H1 (cell line): ENCODE data around the gene PARD3. TPM values are rescaled to one million over a fixed set of nuclear protein-coding genes. Genes with fewer than 3 reads are reported as not detected.

Experiments used
- CTCF ChIA-PET: fragments of 300-600 bp; sonication (Branson Sonifier 250); formaldehyde crosslinking; loops from one replicate; lab custom pipeline; 2021; ENCODE audit not compliant: partially characterized antibody; lab: Charles Lee
- POLR2A ChIA-PET: fragments of 300-600 bp; sonication (Branson Sonifier 250); formaldehyde crosslinking; loops from one replicate; lab custom pipeline; 2021; ENCODE audit warnings: inconsistent platforms; ENCODE audit not compliant: partially characterized antibody; lab: Charles Lee
- DNase-seq, 2 experiments: peaks; one replicate each; pipeline versions ENCODE4 v3.0.0 to v3.0.0-alpha.2; 2010 to 2022; ENCODE audit warnings: low spot score in 2 of 2, low read depth in 1 of 2, mixed read lengths in 1 of 2
- FAIRE-seq: peaks from 2 replicates; lab custom pipeline; 2011; peaks lifted over from hg19 to GRCh38; lab: Jason Lieb, UNC
- H2AFZ ChIP-seq: 2 replicates; pipeline ENCODE4 v1.8.1; 2012; ENCODE audit warnings: low read length, inconsistent platforms
- H2AK5ac ChIP-seq: 2 replicates; pipeline ENCODE4 v1.6.1; 2013; ENCODE audit warnings: low read depth, low read length
- H2BK120ac ChIP-seq: replicated peaks from 2 replicates; pipeline ENCODE3; 2013; ENCODE audit warnings: low read depth, low read length, inconsistent platforms
- H2BK12ac ChIP-seq: 2 replicates; pipeline ENCODE4 v1.6.1; 2013; ENCODE audit warnings: low read depth, low read length
- H2BK15ac ChIP-seq: 2 replicates; pipeline ENCODE4 v1.6.1; 2013; ENCODE audit warnings: low read length
- H2BK20ac ChIP-seq: 2 replicates; pipeline ENCODE4 v1.6.1; 2013; ENCODE audit warnings: low read length
- H2BK5ac ChIP-seq: 2 replicates; pipeline ENCODE4 v1.6.1; 2013; ENCODE audit warnings: low read depth, low read length
- H3K14ac ChIP-seq: 2 replicates; pipeline ENCODE4 v1.6.1; 2013; ENCODE audit warnings: inconsistent platforms; ENCODE audit not compliant: insufficient read length
- H3K18ac ChIP-seq: 2 replicates; pipeline ENCODE4 v1.6.1; 2013; ENCODE audit warnings: low read length; ENCODE audit errors: extremely low read depth
- H3K23ac ChIP-seq: 2 replicates; pipeline ENCODE4 v1.6.1; 2013; ENCODE audit warnings: inconsistent platforms; ENCODE audit not compliant: insufficient read length
- H3K23me2 ChIP-seq: 2 replicates; pipeline ENCODE4 v1.6.1; 2013; ENCODE audit warnings: low read depth, low read length
- H3K27ac ChIP-seq: 2 replicates; pipeline ENCODE4 v1.6.1; 2011; ENCODE audit warnings: low read depth, low read length, inconsistent platforms
- H3K27me3 ChIP-seq, 4 experiments: replicated peaks in 1 of 4; 1 replicate in 1 of 4; 2 replicates in 3 of 4; pipeline versions ENCODE4 v1.6.1 to v1.8.1; 2011 to 2013; ENCODE audit warnings: low read length in 3 of 4, mild to moderate bottlenecking in 3 of 4, inconsistent platforms in 2 of 4, mixed read lengths in 2 of 4, moderate library complexity in 1 of 4; ENCODE audit not compliant: control insufficient read depth in 3 of 4, insufficient read depth in 3 of 4; ENCODE audit errors: extremely low read depth in 1 of 4
- H3K36me3 ChIP-seq, 4 experiments: 2 replicates each; pipeline versions ENCODE4 v1.6.1 to v1.8.1; 2011 to 2013; ENCODE audit warnings: mild to moderate bottlenecking in 4 of 4, low read length in 3 of 4, moderate library complexity in 2 of 4, control low read depth in 1 of 4, inconsistent platforms in 1 of 4; ENCODE audit not compliant: insufficient read depth in 4 of 4, control insufficient read depth in 2 of 4
- H3K4ac ChIP-seq: replicated peaks from 2 replicates; pipeline ENCODE3; 2013; ENCODE audit warnings: low read length, low read depth, mixed read lengths, inconsistent platforms; ENCODE audit not compliant: insufficient read length
- H3K4me1 ChIP-seq, 4 experiments: replicated peaks in 1 of 4; 1 replicate in 1 of 4; 2 replicates in 3 of 4; pipeline versions ENCODE4 v1.6.1 to v1.8.1; 2011 to 2013; ENCODE audit warnings: low read length in 3 of 4, inconsistent platforms in 2 of 4, mixed read lengths in 1 of 4; ENCODE audit not compliant: insufficient read depth in 4 of 4, control insufficient read depth in 3 of 4
- H3K4me2 ChIP-seq, 2 experiments: 2 replicates each; pipeline versions ENCODE4 v1.6.1 to v1.8.1; 2011 to 2013; ENCODE audit warnings: low read depth in 2 of 2, low read length in 2 of 2, control low read depth in 1 of 2, inconsistent platforms in 1 of 2, mild to moderate bottlenecking in 1 of 2; ENCODE audit not compliant: insufficient read depth in 1 of 2
- H3K4me3 ChIP-seq, 4 experiments: fragments of 200-600, 300-600 bp in 1 of 4; sonication (generic), shearing (Covaris generic), sonication (Bioruptor Twin) in 1 of 4; 2 replicates each; pipeline versions ENCODE4 v1.5.1 to v1.8.1; 2011 to 2016; ENCODE audit warnings: low read length in 4 of 4, low read depth in 3 of 4, control low read depth in 2 of 4, inconsistent platforms in 2 of 4, mild to moderate bottlenecking in 2 of 4, mixed read lengths in 1 of 4, moderate library complexity in 1 of 4; ENCODE audit not compliant: insufficient read depth in 2 of 4; ENCODE audit errors: extremely low read depth in 1 of 4
- H3K56ac ChIP-seq: replicated peaks from 2 replicates; pipeline ENCODE3; 2013; ENCODE audit warnings: low read depth, mild to moderate bottlenecking, mixed read lengths, low read length, inconsistent platforms; ENCODE audit not compliant: insufficient read length
- H3K79me1 ChIP-seq: 2 replicates; pipeline ENCODE4 v1.6.1; 2013; ENCODE audit warnings: low read depth, low read length, control low read depth
- H3K79me2 ChIP-seq, 2 experiments: 2 replicates each; pipeline versions ENCODE4 v1.6.1 to v1.8.1; 2012 to 2013; ENCODE audit warnings: low read length in 2 of 2, mild to moderate bottlenecking in 2 of 2, inconsistent platforms in 1 of 2; ENCODE audit not compliant: insufficient read depth in 2 of 2, control insufficient read depth in 1 of 2
- H3K9ac ChIP-seq, 4 experiments: replicated peaks in 1 of 4; 1 replicate in 1 of 4; 2 replicates in 3 of 4; pipeline versions ENCODE4 v1.6.1 to v1.8.1; 2011 to 2013; ENCODE audit warnings: low read depth in 3 of 4, low read length in 3 of 4, control low read depth in 2 of 4, mild to moderate bottlenecking in 2 of 4, moderate library complexity in 2 of 4, inconsistent platforms in 1 of 4; ENCODE audit errors: extremely low read depth in 1 of 4
- H3K9me3 ChIP-seq, 2 experiments: 2 replicates each; pipeline versions ENCODE4 v1.6.1 to v1.8.1; 2012 to 2013; ENCODE audit warnings: mild to moderate bottlenecking in 2 of 2, moderate library complexity in 2 of 2, control low read depth in 1 of 2, inconsistent platforms in 1 of 2, low read depth in 1 of 2, low read length in 1 of 2, mixed read lengths in 1 of 2; ENCODE audit not compliant: insufficient read depth in 2 of 2
- H4K20me1 ChIP-seq, 2 experiments: replicated peaks in 1 of 2; 2 replicates each; pipeline versions ENCODE3 to v1.8.1; 2011 to 2013; ENCODE audit warnings: inconsistent platforms in 2 of 2, low read length in 2 of 2, mild to moderate bottlenecking in 1 of 2; ENCODE audit not compliant: insufficient read depth in 2 of 2, control insufficient read depth in 1 of 2
- H4K5ac ChIP-seq: 2 replicates; pipeline ENCODE4 v1.6.1; 2013; ENCODE audit warnings: low read length, low read depth, mixed read lengths, inconsistent platforms; ENCODE audit not compliant: insufficient read length
- H4K8ac ChIP-seq: 2 replicates; pipeline ENCODE4 v1.8.0; 2013; ENCODE audit warnings: mild to moderate bottlenecking, moderate library complexity, low read length, inconsistent platforms; ENCODE audit not compliant: insufficient read depth; ENCODE audit errors: extremely low read depth
- H4K91ac ChIP-seq: replicated peaks from 2 replicates; pipeline ENCODE3; 2013; ENCODE audit warnings: low read length, mixed read lengths, inconsistent platforms; ENCODE audit not compliant: insufficient read length
- POU5F1 ChIP-seq: IDR thresholded peaks from 2 replicates; pipeline ENCODE4 v1.6.1; 2011; ENCODE audit warnings: low read depth, mild to moderate bottlenecking, low read length, moderate library complexity
- ZNF274 ChIP-seq: IDR thresholded peaks from 2 replicates; pipeline ENCODE4 v1.7.0; 2012; ENCODE audit warnings: low read length, borderline replicate concordance; ENCODE audit errors: extremely low read depth
- WGBS, 2 experiments: shearing (Covaris generic) in 1 of 2; methylation state at CpG; one replicate each; pipeline versions ENCODE4 v1.1.6 to v1.1.7; 2013 to 2015; ENCODE audit warnings: low lambda C conversion rate in 2 of 2, mixed read lengths in 2 of 2, inconsistent platforms in 1 of 2, low coverage in 1 of 2, missing lambda C conversion rate in 1 of 2; ENCODE audit not compliant: insufficient replicate concordance in 2 of 2, insufficient coverage in 1 of 2, insufficient read length in 1 of 2; ENCODE audit errors: extremely low coverage in 1 of 2, missing lambda C conversion rate in 1 of 2; 5-methylcytosine and 5-hydroxymethylcytosine counted together
- polyA plus RNA-seq, 7 experiments: library from polyadenylated mRNA; depleted of rRNA in 3 of 7; stranded (reverse) in 5 of 7; unstranded in 2 of 7; fragments of >200 nt in 5 of 7; fragments of 200-250 nt in 2 of 7; gene quantifications; 1 replicate in 5 of 7; 2 replicates in 1 of 7; 4 replicates in 1 of 7; pipeline versions ENCODE4 v1.2.1 to v1.2.3, GENCODE V29; 2011 to 2013; ENCODE audit warnings: missing spikeins in 2 of 7, mixed read lengths in 2 of 7
- total RNA-seq: library from RNA; stranded (reverse); fragmentation: NEBNext Ultra II Directional; extraction: Animal tissue kit (Norgen Biotek cat#: 25700); gene quantifications from 2 replicates; pipeline ENCODE4 v1.2.1, GENCODE V29; 2021
- TF ChIP-seq, protein P1 (sequence below): IDR thresholded peaks from 2 replicates; pipeline ENCODE4 v1.6.1; 2012; ENCODE audit warnings: inconsistent platforms

PARD3 gene
- total and polyA plus RNA-seq, 2 of the 8 experiments (the other 6 are each of a cell fraction or from before 2014, with no cell fraction given) = 19.7 to 49.1 TPM

- Histone ChIP-seq H3K4ac (no peak overlapping the region), H2AK5ac (no peak overlapping the region), H2BK15ac (no peak overlapping the region), H3K56ac (no peak overlapping the region), H3K79me1 (no peaks in the 10 kb centered on the region), H3K14ac (no peak overlapping the region), H3K27me3 (no peaks in the 10 kb centered on the region), H2AFZ (no peak overlapping the region), H3K27ac (no peak overlapping the region), H4K20me1 (no peaks in the 10 kb centered on the region), H4K91ac (no peak overlapping the region), H3K36me3 (no peaks in the 10 kb centered on the region), H3K9me3 (no peaks in the 10 kb centered on the region), H4K8ac (no peak overlapping the region), H2BK5ac (no peak overlapping the region), H3K9ac (no peak overlapping the region), H3K23ac (no peak overlapping the region), H3K23me2 (no peaks in the 10 kb centered on the region), H3K79me2 (no peaks in the 10 kb centered on the region), H3K18ac (no peak overlapping the region), H2BK12ac (no peak overlapping the region), H2BK120ac (no peak overlapping the region), H3K4me1 (peaks cover 0 to 4% (median 0%) of the 10 kb centered on the region in 4 experiments; a peak in 2 of 7 replicates), H2BK20ac (no peak overlapping the region), H3K4me2 (no peak overlapping the region), H3K4me3 (no peak overlapping the region), H4K5ac (no peak overlapping the region)
- CTCF ChIA-PET = no interaction called here
- no peak for FAIRE-seq
- POLR2A ChIA-PET = interaction anchor here (1.0 kb wide), 1 partner anchor 10 kb away, joined by 3 read pairs; no protein-coding TSS in a partner anchor
- TF ChIP-seq, protein P1, sequence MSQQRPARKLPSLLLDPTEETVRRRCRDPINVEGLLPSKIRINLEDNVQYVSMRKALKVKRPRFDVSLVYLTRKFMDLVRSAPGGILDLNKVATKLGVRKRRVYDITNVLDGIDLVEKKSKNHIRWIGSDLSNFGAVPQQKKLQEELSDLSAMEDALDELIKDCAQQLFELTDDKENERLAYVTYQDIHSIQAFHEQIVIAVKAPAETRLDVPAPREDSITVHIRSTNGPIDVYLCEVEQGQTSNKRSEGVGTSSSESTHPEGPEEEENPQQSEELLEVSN = no peak
- TF ChIP-seq ZNF274 (no peak), POU5F1 (no peak)
- no peak for DNase-seq
- 88% methylated on average over 3 of the region's 3 CpGs; no CpG with 5 or more reads in 1 of the 2 experiments for WGBS, 2 experiments
These were observed 663.6 kb downstream of the PARD3 start for GRCh38 chr10:34151481-34151880.
